A549 (cell line): ENCODE measurements around the gene ENAH. TPM values are rescaled to one million over a fixed set of nuclear protein-coding genes. Genes with fewer than 3 reads are reported as not detected.

Experiments
- ATAC-seq, 2 experiments: fragments of 200-7000 bp in 1 of 2; fragments of >200 bp in 1 of 2; cut with Nextera tagmentation in 1 of 2; cut with Tn5 transposase in 1 of 2; 3 replicates each; pipeline versions ENCODE4 v1.8.0 to v1.9.1; 2018 to 2020; ENCODE audit warnings: mild to moderate bottlenecking in 1 of 2, moderate library complexity in 1 of 2
- CTCF ChIA-PET: fragments of 300-600 bp; sonication (Branson Sonifier 250); formaldehyde crosslinking; extraction: SDS; loops from one replicate; lab custom pipeline; 2021; ENCODE audit warnings: antibody characterized with exemption, inconsistent platforms; lab: Yijun Ruan, JAX
- POLR2A ChIA-PET: fragments of 350-600 bp; formaldehyde crosslinking; extraction: SDS; loops from one replicate; lab custom pipeline; 2021; ENCODE audit warnings: antibody characterized with exemption, inconsistent platforms; lab: Yijun Ruan, JAX
- DNase-seq, 2 experiments: peaks; one replicate each; pipeline versions ENCODE4 v3.0.0 to v3.0.0-alpha.2; 2011 to 2016; ENCODE audit warnings: low read depth in 1 of 2, low spot score in 1 of 2
- FAIRE-seq: peaks from 2 replicates; lab custom pipeline; 2011; peaks lifted over from hg19 to GRCh38; lab: Jason Lieb, UNC
- H3K27ac ChIP-seq, 2 experiments: fragments of >200 bp; sonication (Bioruptor Twin); formaldehyde crosslinking; 3 replicates each; pipeline ENCODE4 v1.5.1; 2016 to 2017
- H3K4me1 ChIP-seq: fragments of >200 bp; sonication (Bioruptor Twin); formaldehyde crosslinking; 3 replicates; pipeline ENCODE4 v1.6.1; 2016
- H3K4me2 ChIP-seq: fragments of >200 bp; sonication (Bioruptor Twin); formaldehyde crosslinking; 3 replicates; pipeline ENCODE4 v1.6.1; 2016
- H3K4me3 ChIP-seq: fragments of >200 bp; sonication (Bioruptor Twin); formaldehyde crosslinking; 3 replicates; pipeline ENCODE4 v1.5.1; 2016
- H3K9me3 ChIP-seq: fragments of >200 bp; sonication (Bioruptor Twin); formaldehyde crosslinking; 3 replicates; pipeline ENCODE4 v1.6.1; 2016
- CBX2 ChIP-seq: fragments of 200-600 bp; sonication (generic); IDR thresholded peaks from 2 replicates; pipeline ENCODE4 v1.6.1; 2016; ENCODE audit warnings: low read depth, mild to moderate bottlenecking, borderline replicate concordance
- CEBPB ChIP-seq, 2 experiments: fragments of >200 bp in 1 of 2; sonication (Bioruptor Twin) in 1 of 2; formaldehyde crosslinking in 1 of 2; IDR thresholded peaks; 2 replicates each; pipeline ENCODE4 v1.6.1; 2012 to 2016
- CTCF ChIP-seq: fragments of >200 bp; sonication (Bioruptor Twin); formaldehyde crosslinking; IDR thresholded peaks from 3 replicates; pipeline ENCODE4 v1.5.1; 2016
- HES2 ChIP-seq: fragments of >200 bp; sonication (Bioruptor Twin); formaldehyde crosslinking; IDR thresholded peaks from 2 replicates; pipeline ENCODE4 v1.6.1; 2016
- HOXA7 ChIP-seq: fragments of 250-450 bp; sonication (Bioruptor Pico); IDR thresholded peaks from 2 replicates; pipeline ENCODE4 v1.5.0; 2020; ENCODE audit warnings: mild to moderate bottlenecking, moderate library complexity
- KDM5A ChIP-seq: fragments of 200-600 bp; sonication (generic); IDR thresholded peaks from 2 replicates; pipeline ENCODE4 v1.6.1; 2016; ENCODE audit warnings: antibody characterized with exemption, mild to moderate bottlenecking
- MAZ ChIP-seq: fragments of 150-350 bp; IDR thresholded peaks from 2 replicates; pipeline ENCODE4 v1.6.1; 2014; ENCODE audit warnings: antibody characterized with exemption, low read depth, low read length, borderline replicate concordance
- PBX3 ChIP-seq: IDR thresholded peaks from 2 replicates; pipeline ENCODE4 v1.6.1; 2012
- POLR2A ChIP-seq: IDR thresholded peaks from 2 replicates; pipeline ENCODE4 v1.6.1; 2012; ENCODE audit warnings: mild to moderate bottlenecking, low read length
- POLR2AphosphoS2 ChIP-seq: conservative IDR thresholded peaks from 2 replicates; pipeline ENCODE4 v1.6.1; 2012; ENCODE audit warnings: low read length, improper control_type of control experiment, inconsistent platforms
- RFX5 ChIP-seq: fragments of 450-650 bp; IDR thresholded peaks from 2 replicates; pipeline ENCODE4 v1.7.1; 2014; ENCODE audit warnings: antibody characterized with exemption, mild to moderate bottlenecking, moderate library complexity
- ZFP36 ChIP-seq: fragments of 450-650 bp; IDR thresholded peaks from 2 replicates; pipeline ENCODE4 v1.6.1; 2014; ENCODE audit warnings: borderline replicate concordance; ENCODE audit not compliant: partially characterized antibody
- WGBS: methylation state at CpG from one replicate; pipeline ENCODE4 v1.1.6; 2017; ENCODE audit errors: missing lambda C conversion rate; 5-methylcytosine and 5-hydroxymethylcytosine counted together
- polyA plus RNA-seq, 4 experiments: library from polyadenylated mRNA; depleted of rRNA in 3 of 4; stranded (reverse); fragments of >200 nt; fragmentation: RNase III in 1 of 4; extraction: RNeasy Plus Mini Kit Qiagen cat#74134 plus additional on column Dnase treatment in 1 of 4; gene quantifications; 2 replicates in 3 of 4; 3 replicates in 1 of 4; pipeline ENCODE4 v1.2.3, GENCODE V29; 2011 to 2017
- TF ChIP-seq, protein P1 (sequence below): fragments of 200-600 bp; sonication (generic); IDR thresholded peaks from 2 replicates; pipeline ENCODE4 v1.6.1; 2016; ENCODE audit warnings: antibody characterized with exemption, mild to moderate bottlenecking, moderate library complexity

Gene ENAH
- polyA plus RNA-seq, 2 of the 4 experiments (the other 2 are of a cell fraction), result 142 to 155 TPM

GRCh38 chr1:225644666-225645065 is 8.3 kb downstream of the ENAH start (continued):
- TF ChIP-seq PBX3, result no peak
- TF ChIP-seq CEBPB (IDR thresholded peaks at IDR 0.05), result no peak

DNA sequence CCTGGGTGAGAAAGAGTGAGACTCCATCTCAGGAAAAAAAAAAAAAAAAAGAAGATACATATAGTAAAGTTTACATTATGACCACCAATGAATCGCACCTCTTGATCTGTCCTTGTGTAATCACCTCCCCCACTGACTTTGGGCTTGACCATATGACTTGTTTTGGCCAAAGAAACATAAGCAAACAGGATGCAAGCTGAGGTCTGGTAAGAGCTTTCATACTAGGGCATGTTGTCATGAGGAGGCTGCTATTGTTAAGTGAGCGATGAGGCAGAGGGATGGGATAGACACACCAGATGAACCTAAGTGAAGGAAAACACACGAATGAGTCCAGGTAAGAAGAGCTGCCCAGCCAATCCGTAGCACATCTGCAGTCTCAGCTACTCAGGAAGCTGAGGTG is 10.7 kb downstream of the ENAH start:
- no peak for TF ChIP-seq CBX2
- TF ChIP-seq KDM5A, result no peak
- FAIRE-seq (no peak), DNase-seq (peak in 1 of 2 experiments; percentile 26), ATAC-seq (peak; percentile 39 to 55)
- POLR2A ChIA-PET, result no interaction called here
- Histone ChIP-seq H3K4me1 (no peaks in the 10 kb centered on the region; the same call in 2 of the 3 replicates), H3K4me2 (no peak overlapping the region), H3K4me3 (no peak overlapping the region), H3K27ac (no peak overlapping the region), H3K9me3 (peaks cover 7% of the 10 kb centered on the region; the same call in 1 of the 3 replicates)
- CTCF ChIA-PET, result interaction anchor here (0.7 to 2.2 kb wide), 3 partner anchors 35 to 1234 kb away, joined by 3 to 8 read pairs (median 4); no protein-coding TSS in a partner anchor
- 84% methylated on average over 4 of the region's 4 CpGs for WGBS

DNA sequence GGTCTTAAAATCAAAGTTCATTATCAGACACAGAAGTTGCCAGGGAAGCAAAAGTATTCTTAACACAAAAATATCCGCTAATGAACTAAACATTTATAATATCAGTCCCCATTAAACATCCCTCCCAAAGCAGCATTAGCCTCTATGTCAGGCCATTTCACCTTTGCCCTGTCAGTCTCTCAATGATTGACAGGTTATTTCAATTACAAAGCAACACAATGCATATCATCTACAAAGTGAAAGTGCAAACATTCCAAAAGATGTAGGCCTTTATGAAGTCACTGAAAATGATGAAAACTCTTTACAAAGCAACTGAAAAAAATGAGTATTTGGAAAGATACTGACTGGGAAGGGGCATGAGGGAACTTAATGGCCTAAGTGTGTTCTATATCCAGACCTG is 14.1 kb downstream of the ENAH start:
- no peak for FAIRE-seq
- Histone ChIP-seq H3K4me1 (peaks cover 4% of the 10 kb centered on the region; the same call in 1 of the 3 replicates), H3K4me3 (no peak overlapping the region)
- ATAC-seq, result no peak
- no peak for TF ChIP-seq ZFP36
- no peak for TF ChIP-seq POLR2A
- no peak for TF ChIP-seq MAZ
- TF ChIP-seq CEBPB (IDR thresholded peaks at IDR 0.05), result no peak
- no peak for TF ChIP-seq CTCF
- TF ChIP-seq, protein P1, sequence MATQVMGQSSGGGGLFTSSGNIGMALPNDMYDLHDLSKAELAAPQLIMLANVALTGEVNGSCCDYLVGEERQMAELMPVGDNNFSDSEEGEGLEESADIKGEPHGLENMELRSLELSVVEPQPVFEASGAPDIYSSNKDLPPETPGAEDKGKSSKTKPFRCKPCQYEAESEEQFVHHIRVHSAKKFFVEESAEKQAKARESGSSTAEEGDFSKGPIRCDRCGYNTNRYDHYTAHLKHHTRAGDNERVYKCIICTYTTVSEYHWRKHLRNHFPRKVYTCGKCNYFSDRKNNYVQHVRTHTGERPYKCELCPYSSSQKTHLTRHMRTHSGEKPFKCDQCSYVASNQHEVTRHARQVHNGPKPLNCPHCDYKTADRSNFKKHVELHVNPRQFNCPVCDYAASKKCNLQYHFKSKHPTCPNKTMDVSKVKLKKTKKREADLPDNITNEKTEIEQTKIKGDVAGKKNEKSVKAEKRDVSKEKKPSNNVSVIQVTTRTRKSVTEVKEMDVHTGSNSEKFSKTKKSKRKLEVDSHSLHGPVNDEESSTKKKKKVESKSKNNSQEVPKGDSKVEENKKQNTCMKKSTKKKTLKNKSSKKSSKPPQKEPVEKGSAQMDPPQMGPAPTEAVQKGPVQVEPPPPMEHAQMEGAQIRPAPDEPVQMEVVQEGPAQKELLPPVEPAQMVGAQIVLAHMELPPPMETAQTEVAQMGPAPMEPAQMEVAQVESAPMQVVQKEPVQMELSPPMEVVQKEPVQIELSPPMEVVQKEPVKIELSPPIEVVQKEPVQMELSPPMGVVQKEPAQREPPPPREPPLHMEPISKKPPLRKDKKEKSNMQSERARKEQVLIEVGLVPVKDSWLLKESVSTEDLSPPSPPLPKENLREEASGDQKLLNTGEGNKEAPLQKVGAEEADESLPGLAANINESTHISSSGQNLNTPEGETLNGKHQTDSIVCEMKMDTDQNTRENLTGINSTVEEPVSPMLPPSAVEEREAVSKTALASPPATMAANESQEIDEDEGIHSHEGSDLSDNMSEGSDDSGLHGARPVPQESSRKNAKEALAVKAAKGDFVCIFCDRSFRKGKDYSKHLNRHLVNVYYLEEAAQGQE, result no peak
- no peak for TF ChIP-seq CBX2
- TF ChIP-seq HOXA7 (CRISPR knock-in tag), result no peak
- TF ChIP-seq RFX5, result no peak
- TF ChIP-seq HES2, result no peak
- no peak for TF ChIP-seq POLR2AphosphoS2
- TF ChIP-seq, all 56 proteins: peak for 0
- ChIA-PET POLR2A (no interaction called here), CTCF (interaction anchor here (1.3 kb wide), 2 partner anchors 10 to 134 kb away, joined by 7 read pairs; no protein-coding TSS in a partner anchor)
- H3K27ac ChIP-seq, result no peak overlapping the region
- no peak for DNase-seq
- no peak overlapping the region for H3K4me2 ChIP-seq
- 0 out of 3 replicates have a peak, but pooled peaks cover 3% of the 10 kb centered on the region for H3K9me3 ChIP-seq
- WGBS, result 95% methylated on average over 1 of the region's 1 CpG
